Activated T-cell treated with anti-CD3 and anti-CD28 coated beads, Interleukin-2, amount 50 U/mL, for 72 hours (primary cell): ENCODE data around the gene CSAD. TPM values are rescaled to one million over a fixed set of nuclear protein-coding genes. Genes with fewer than 3 reads are reported as not detected.
A peak's percentile ranks its signal among the peaks of the same experiment; 100 is the strongest.
"Not testable (repeated sequence)": the region's sequence is repeated elsewhere in the genome, so short reads cannot be mapped to it uniquely, and the experiment has no call there.

Experiments
- ATAC-seq, 2 donors: fragments of 150-1000 bp; cut with Tn5 transposase; replicated peaks in 1 of 2; 2 replicates each; pipeline ENCODE4 v1.10.0; 2021; ENCODE audit warnings: moderate library complexity in 2 of 2, mild to moderate bottlenecking in 1 of 2
- DNase-seq, 2 donors: peaks; one replicate each; pipeline ENCODE4 v3.0.0; 2021 to 2022; ENCODE audit warnings: mixed read lengths in 1 of 2
- H3K27ac Mint-ChIP-seq: one replicate; pipeline ENCODE4 v1.8.0; 2022; ENCODE audit warnings: mild to moderate bottlenecking, moderate library complexity, mixed read lengths
- H3K27me3 Mint-ChIP-seq: one replicate; pipeline ENCODE4 v1.8.0; 2022; ENCODE audit warnings: low read depth, mixed read lengths
- H3K36me3 Mint-ChIP-seq, 2 donors: one replicate each; pipeline ENCODE4 v1.8.0; 2022; ENCODE audit warnings: mixed read lengths in 2 of 2, mild to moderate bottlenecking in 1 of 2; ENCODE audit not compliant: insufficient read depth in 2 of 2
- H3K4me1 Mint-ChIP-seq: one replicate; pipeline ENCODE4 v1.8.0; 2022; ENCODE audit warnings: low read depth, mixed read lengths
- H3K4me3 Mint-ChIP-seq, 2 donors: one replicate each; pipeline ENCODE4 v1.8.0; 2022; ENCODE audit warnings: mild to moderate bottlenecking in 2 of 2, mixed read lengths in 2 of 2, moderate library complexity in 2 of 2
- H3K9me3 Mint-ChIP-seq, 2 donors: one replicate each; pipeline ENCODE4 v1.8.0; 2022; ENCODE audit warnings: mixed read lengths in 2 of 2
- total RNA-seq, 2 donors: library from RNA; stranded (reverse); gene quantifications; one replicate each; pipeline ENCODE4 v1.2.3, GENCODE V29; 2022

CSAD gene
- total RNA-seq, 2 donors from 2014 or later: 42.7 to 45.2 TPM

DNA sequence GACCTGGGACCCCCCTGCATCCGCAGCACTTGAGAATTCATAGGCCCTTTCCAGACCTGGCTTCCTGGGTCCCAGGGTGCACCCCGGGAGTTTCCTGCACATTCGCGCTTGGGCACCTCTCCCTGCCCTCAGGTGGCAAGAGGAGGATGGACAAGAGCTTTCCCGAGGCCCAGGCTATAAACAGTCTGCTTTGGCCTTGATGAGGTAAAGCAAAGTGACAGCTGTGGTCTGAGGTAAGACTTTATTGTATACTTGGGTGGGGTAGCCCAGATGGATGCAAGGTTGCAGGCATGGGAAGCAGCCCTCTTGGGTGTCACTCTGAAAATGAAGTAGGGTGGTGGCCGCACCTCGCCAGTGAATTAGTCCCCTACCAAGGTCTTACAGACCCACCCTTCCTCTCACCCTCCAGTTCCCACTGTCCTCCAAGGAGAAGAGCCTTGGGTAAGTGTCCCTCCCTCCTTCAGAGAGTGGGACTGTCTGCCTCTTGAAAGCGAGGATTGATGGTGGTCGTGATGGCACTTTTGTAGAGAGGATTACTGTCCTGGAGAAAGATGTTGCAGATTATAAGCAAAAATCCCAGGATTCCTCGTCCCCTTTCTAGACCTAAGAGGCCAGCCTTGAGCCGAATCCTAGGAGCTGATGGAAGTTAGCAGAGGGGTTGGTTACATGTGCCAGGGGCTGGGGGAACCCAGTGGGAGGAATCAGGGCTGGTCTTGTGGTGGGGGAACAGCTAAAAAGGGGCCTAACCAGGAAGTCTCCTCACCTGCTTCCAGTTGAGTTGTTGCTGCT lies 10.6 kb upstream of the CSAD start:
- Mint-ChIP-seq H3K4me1 (peaks cover 15% of the 10 kb centered on the region), H3K4me3 (no peak overlapping the region), H3K27me3 (no peaks in the 10 kb centered on the region), H3K36me3 (peaks cover 0 to 19% of the 10 kb centered on the region in 2 donors), H3K9me3 (no peaks in the 10 kb centered on the region), H3K27ac (no peak overlapping the region)
- ATAC-seq: no peak
- DNase-seq: no peak

DNA sequence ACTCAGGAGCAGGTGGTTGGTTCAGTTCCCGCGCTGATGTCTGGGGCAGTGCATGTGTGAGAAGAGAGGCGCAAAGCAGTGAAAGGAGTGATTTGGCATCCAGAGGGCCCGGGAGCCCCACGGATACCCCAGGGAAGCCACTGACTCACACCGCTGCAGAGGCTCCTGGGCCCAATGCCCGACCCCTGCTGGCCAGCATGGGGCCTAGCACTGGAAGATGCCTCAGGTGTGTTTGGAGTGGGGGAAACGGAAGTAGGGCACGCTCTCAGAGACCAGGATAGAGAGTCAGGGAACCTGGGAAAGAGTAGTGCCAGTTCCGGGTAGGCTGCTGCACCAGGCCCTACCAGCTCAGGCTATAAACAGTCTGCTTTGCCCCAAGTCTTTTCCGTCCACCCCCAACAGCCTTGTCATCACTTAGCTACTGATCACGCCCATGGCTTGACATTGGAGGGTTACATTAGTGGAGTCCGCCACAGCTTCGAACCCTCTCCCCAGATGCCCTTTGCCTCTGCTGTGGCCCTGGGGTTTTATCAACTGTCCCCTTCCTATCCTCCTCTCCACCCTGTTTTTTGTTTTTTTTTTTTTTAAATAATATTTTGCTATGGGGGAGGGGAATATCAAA lies 9.5 kb upstream of the CSAD start:
- Mint-ChIP-seq H3K4me3 (no peak overlapping the region), H3K4me1 (peaks cover 10% of the 10 kb centered on the region), H3K27ac (no peak overlapping the region), H3K36me3 (peaks cover 0 to 22% of the 10 kb centered on the region in 2 donors), H3K27me3 (no peaks in the 10 kb centered on the region), H3K9me3 (no peaks in the 10 kb centered on the region)
- ATAC-seq (peak; percentile 86), DNase-seq (peak; percentile 48 to 58)

DNA sequence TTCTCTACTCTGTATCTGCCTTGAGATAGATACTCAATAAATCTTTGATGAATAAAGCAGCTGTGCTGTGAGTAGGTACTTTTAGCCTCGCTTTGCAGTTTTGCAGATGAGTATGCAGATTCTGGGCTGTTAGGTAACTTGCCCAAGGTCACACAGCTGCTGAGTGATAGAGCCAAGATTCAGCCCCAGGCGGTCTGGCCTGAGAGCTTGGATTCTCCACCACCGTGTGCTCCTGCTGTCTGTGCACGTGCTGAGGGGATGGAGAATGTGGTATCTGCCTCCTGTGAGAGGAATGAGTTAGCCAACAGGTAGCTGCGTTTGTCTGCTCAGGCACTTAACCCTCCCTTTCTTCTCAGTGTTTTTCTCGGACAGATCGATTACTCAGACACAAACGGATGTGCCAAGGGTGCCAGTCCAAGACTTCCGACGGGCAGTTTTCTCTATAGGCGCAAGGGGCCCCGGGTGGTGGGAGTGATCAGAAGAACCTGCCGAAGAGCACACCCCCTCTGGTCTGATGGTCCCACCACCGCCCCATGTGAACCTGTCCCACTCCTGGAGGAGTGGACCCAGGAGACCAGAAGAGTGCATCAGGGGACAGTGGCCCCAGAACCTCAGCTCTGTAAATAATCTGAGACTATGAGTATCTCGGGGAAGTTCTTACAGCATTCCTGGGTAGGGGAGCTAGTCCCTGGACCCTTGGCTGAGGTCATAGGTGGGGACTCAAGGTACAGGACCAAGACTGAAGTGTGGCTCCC lies 6.6 kb upstream of the CSAD start:
- peaks cover 35% of the 10 kb centered on the region for H3K4me1 Mint-ChIP-seq
- H3K27ac Mint-ChIP-seq: no peak overlapping the region
- DNase-seq: no peak
- H3K9me3 Mint-ChIP-seq: no peaks in the 10 kb centered on the region
- no peak overlapping the region for H3K4me3 Mint-ChIP-seq
- no peak for ATAC-seq
- H3K36me3 Mint-ChIP-seq: peaks cover 7 to 28% of the 10 kb centered on the region in 2 donors
- H3K27me3 Mint-ChIP-seq: no peaks in the 10 kb centered on the region

DNA sequence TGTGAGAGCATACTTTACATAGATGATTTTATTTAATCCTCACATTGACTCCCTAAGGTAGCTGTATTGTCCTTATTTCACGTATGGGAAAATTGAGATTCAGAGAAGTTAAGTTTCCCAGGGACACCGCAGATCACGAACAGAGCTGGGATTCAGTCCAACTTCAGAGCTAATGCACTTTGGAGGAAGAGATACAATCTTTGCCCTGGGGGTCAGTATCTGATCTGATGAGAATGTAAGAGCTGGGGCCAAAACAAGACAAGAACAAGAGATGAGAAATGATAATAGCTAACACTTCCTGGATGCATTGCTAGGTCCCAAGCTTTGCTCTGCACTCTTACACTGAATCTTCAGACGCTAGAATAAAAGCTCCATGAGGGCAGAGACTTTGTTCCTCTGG lies 6.0 kb upstream of the CSAD start:
- Mint-ChIP-seq H3K36me3 (peaks cover 11 to 30% of the 10 kb centered on the region in 2 donors), H3K27ac (no peak overlapping the region), H3K4me3 (no peak overlapping the region), H3K9me3 (no peaks in the 10 kb centered on the region), H3K27me3 (no peaks in the 10 kb centered on the region), H3K4me1 (peaks cover 41% of the 10 kb centered on the region)
- ATAC-seq (no peak), DNase-seq (no peak)

DNA sequence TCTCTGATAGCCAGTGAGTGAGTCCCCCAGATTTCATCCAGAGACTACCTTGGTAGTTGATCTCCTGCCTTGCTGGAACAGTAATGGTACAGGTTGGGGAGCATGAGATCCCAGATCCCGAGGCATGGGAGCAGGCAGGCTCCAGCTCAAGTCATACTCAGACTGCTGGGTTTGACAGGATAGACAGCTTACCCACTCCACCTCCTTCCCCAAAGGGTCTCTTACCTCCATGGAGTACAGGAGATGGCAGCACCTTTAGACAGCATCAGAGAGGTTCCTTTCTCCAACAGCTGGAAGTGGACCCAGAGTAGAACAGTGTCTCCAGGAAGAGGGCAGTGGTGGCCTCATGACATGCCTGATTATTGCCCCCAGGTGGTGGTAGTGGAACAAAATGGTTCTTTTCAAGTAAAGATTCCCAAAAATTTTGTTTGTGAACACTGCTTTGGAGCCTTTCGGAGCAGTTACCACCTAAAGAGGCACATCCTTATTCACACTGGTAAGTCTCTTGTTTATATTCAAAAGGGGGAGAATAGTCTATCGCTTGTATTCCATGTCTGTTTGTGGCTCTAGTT lies 4.9 kb upstream of the CSAD start:
- ATAC-seq: no peak
- no peaks in the 10 kb centered on the region for H3K27me3 Mint-ChIP-seq
- H3K9me3 Mint-ChIP-seq: no peaks in the 10 kb centered on the region
- H3K27ac Mint-ChIP-seq: peak overlapping the region; percentile 22
- no peak for DNase-seq
- H3K4me1 Mint-ChIP-seq: peaks cover 47% of the 10 kb centered on the region
- peaks cover 15 to 36% of the 10 kb centered on the region in 2 donors for H3K36me3 Mint-ChIP-seq
- no peak overlapping the region for H3K4me3 Mint-ChIP-seq

DNA sequence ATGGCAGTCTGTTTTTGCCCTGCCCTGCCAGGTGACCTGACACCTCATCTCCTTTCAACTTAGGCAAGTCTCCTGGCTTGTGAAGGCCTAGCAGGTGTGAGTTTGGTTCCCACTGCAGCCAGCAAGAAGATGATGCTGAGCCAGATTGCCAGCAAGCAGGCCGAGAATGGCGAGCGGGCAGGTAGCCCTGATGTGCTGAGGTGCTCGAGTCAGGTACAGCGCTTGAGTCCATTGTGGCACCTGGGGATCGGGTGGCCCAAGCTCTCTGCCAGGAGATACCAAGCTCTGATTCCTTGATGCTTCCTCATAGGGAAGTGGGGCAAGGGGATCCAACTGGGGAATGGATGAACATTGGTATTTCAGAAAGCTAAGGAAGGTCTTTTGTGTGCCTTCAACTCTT lies 4.1 kb upstream of the CSAD start:
- Mint-ChIP-seq H3K9me3 (no peaks in the 10 kb centered on the region), H3K4me1 (peaks cover 46% of the 10 kb centered on the region), H3K4me3 (peak overlapping the region in 1 of 2 donors; percentile 7), H3K27ac (peak overlapping the region; percentile 24), H3K27me3 (no peaks in the 10 kb centered on the region), H3K36me3 (peaks cover 15 to 36% of the 10 kb centered on the region in 2 donors)
- DNase-seq (no peak), ATAC-seq (no peak)

DNA sequence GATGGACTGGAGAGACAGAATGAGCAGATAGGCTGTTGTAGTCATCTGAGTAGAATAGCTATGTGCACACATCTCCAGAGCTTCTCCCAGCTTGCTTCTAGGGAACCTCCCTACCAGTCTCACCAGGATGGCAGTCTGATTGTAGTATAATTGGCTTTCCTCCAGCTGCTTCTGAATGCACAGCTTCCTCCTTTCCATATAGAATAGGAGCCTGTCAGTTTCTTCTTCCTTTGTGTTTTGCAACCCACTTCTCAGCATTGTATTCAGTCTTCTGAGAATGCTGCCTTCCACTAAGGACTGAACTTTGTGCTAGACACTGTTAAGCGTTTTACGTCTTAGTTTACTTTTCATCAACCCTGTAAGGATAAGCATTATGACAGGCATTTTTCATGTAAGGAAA lies 2.2 kb upstream of the CSAD start:
- Mint-ChIP-seq H3K36me3 (peaks cover 15 to 32% of the 10 kb centered on the region in 2 donors), H3K27ac (peak overlapping the region; percentile 70), H3K27me3 (no peaks in the 10 kb centered on the region), H3K4me3 (peak overlapping the region; percentile 88 to 97), H3K4me1 (peaks cover 52% of the 10 kb centered on the region), H3K9me3 (no peaks in the 10 kb centered on the region)
- DNase-seq (no peak), ATAC-seq (no peak)

DNA sequence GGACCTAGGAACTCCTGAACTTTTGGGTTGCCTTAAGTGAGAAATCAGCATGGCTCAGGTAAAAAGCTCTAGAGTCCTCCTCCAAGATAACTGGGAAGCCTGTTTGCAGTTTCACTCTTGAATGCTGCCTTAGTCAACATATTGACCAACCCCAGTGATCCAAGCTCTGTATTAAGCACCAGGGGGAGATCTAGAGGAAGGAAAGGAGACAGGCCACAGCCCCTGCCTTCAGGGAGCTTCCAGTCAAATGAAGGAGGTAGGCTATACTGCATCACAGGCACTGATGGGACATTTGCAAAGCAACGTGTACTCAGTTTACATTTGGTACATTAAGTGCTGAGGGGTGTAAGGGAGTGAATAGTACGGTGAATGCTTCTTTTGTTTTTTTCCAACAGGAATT lies 1.2 kb upstream of the CSAD start:
- no peak for ATAC-seq
- DNase-seq: no peak
- Mint-ChIP-seq H3K27ac (peak overlapping the region; percentile 70), H3K36me3 (peaks cover 15 to 28% of the 10 kb centered on the region in 2 donors), H3K4me1 (peaks cover 52% of the 10 kb centered on the region), H3K4me3 (peak overlapping the region; percentile 88 to 97), H3K27me3 (no peaks in the 10 kb centered on the region), H3K9me3 (no peaks in the 10 kb centered on the region)

DNA sequence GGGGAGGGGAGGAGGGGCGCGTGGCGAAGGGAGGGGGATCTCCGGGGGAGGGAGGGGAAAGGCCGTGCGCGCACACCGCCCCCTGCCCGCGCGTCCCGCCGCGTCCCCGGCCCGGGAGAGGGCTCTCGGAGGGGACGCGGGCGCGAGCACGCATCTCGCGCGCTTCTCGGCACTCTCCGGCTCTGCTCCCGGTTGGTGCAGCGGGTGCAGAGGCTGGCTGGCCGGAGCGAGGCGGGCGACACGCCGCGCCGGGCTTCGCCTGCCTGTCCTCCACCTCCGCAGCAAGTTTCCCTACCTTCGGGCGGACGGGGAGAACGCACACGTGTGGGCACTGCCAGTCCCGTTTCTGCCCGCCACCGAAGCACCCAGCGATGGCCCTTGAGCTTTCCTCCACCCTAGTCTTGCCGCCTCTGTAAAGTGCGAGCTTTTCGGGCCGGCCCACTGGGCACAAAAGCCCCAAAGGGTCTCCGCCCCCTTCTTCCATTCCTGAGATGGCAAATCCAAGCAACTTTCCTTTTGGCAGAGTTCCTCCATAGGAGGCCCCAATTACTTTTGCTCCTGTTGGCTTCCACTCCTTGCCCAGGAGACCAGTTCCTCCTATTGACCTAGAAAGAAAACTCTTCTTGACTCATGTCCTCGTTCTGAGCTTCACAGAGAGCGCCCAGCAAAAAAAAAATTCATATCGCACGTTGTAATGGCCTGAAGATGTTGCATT lies 363 bp upstream of the CSAD start:
- H3K27ac Mint-ChIP-seq: peak overlapping the region; percentile 70
- ATAC-seq: peak; percentile 64 to 66
- peak overlapping the region; percentile 88 to 97 for H3K4me3 Mint-ChIP-seq
- H3K27me3 Mint-ChIP-seq: no peaks in the 10 kb centered on the region
- no peaks in the 10 kb centered on the region for H3K9me3 Mint-ChIP-seq
- peak; percentile 84 for DNase-seq
- peaks cover 15 to 24% of the 10 kb centered on the region in 2 donors for H3K36me3 Mint-ChIP-seq
- peaks cover 52% of the 10 kb centered on the region for H3K4me1 Mint-ChIP-seq

DNA sequence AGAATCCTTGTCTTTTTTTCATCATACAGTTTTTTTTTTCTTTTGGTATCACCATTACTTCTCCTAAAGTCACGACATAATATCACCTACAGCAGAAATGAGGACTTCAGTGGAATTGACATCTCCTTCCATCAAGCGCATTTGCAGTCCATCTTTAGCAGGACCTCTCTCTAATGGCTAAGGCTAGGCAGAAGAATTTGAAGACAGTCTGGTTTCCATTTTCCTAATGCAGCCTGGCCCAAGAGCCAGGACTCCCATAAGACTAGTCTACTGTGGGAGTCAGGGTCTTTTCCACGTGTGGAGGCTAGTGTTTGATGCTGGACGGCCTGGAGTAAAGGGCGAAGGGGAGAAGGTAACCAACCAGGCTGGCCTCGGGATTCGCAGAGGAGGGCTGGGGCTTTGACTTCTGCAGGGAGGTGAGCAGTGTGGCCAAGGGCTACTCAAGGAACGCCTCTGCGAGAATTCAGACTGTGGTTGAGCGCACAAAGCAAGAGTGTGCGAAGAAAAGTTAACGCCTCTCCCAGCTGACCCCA lies 972 bp downstream of the CSAD start:
- peaks cover 61% of the 10 kb centered on the region for H3K4me1 Mint-ChIP-seq
- DNase-seq (no peak), ATAC-seq (peak; percentile 3 to 8)
- H3K27ac Mint-ChIP-seq: peak overlapping the region; percentile 93
- H3K9me3 Mint-ChIP-seq: no peaks in the 10 kb centered on the region
- H3K4me3 Mint-ChIP-seq: peak overlapping the region; percentile 88 to 94
- H3K36me3 Mint-ChIP-seq: peaks cover 15 to 20% of the 10 kb centered on the region in 2 donors
- H3K27me3 Mint-ChIP-seq: no peaks in the 10 kb centered on the region

DNA sequence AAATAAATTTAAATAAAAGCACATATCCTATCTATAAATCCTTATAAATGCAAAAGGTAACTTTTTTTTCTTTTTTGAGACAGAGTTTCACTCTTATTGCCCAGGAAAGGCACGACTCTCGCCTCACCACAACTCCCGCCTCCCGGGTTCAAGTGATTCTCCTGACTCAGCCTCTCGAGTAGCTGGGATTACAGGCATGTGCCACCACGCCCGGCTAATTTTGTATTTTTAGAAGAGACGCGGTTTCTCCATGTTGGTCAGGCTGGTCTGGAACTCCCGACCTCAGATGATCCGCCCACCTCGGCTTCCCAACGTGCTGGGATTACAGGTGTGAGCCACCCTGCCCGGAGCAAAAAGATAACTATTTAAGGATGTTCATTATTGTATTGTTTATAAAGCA lies 1.9 kb downstream of the CSAD start:
- Mint-ChIP-seq H3K4me3 (peak overlapping the region; percentile 88 to 94), H3K27ac (peak overlapping the region; percentile 93), H3K36me3 (peaks cover 12 to 20% of the 10 kb centered on the region in 2 donors), H3K4me1 (peaks cover 52% of the 10 kb centered on the region)
- not testable (repeated sequence) for ATAC-seq, DNase-seq, H3K27me3 Mint-ChIP-seq, H3K9me3 Mint-ChIP-seq

DNA sequence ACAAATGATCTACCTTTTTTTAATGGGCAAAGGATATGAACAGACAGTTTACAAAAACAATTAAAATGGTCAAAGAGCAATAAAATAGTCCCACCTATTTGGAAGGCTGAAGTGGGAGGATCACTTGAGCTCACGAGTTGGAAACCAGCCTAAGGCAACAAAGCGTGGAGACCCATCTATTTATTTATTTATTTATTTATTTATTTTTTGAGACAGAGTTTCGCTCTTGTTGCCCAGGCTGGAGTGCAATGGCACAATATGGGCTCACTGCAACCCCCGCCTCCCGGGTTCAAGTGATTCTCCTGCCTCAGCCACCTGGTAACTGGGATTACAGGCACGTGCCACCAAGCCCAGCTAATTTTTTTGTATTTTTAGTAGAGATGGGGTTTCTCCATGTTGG lies 3.3 kb downstream of the CSAD start:
- not testable (repeated sequence) for H3K4me3 Mint-ChIP-seq, H3K27me3 Mint-ChIP-seq, H3K9me3 Mint-ChIP-seq, DNase-seq, H3K27ac Mint-ChIP-seq, ATAC-seq
- Mint-ChIP-seq H3K4me1 (peaks cover 38% of the 10 kb centered on the region), H3K36me3 (peaks cover 9 to 13% of the 10 kb centered on the region in 2 donors)
